Inflammatory macrophage (primary cell): Measurements from ENCODE around the gene MYO1D.
A peak's percentile ranks its signal among the peaks of the same experiment; 100 is the strongest.
"Not testable (repeated sequence)": the region's sequence is repeated elsewhere in the genome, so short reads cannot be mapped to it uniquely, and the experiment has no call there.

Source experiments
- DNase-seq, 2 donors: peaks; one replicate each; pipeline ENCODE4 v3.0.0-alpha.2; 2020 to 2022

Gene MYO1D

GRCh38 chr17:32854207-32854606 is 22.7 kb downstream of the MYO1D start:
- DNase-seq, result no peak

- no peak for DNase-seq
Measured at GRCh38 chr17:32852811-32853210, 24.1 kb downstream of the MYO1D start.

- DNase-seq, result no peak
Measured at GRCh38 chr17:32849879-32850278, 27.0 kb downstream of the MYO1D start.

GRCh38 chr17:32847977-32848376 is 28.9 kb downstream of the MYO1D start:
- no peak for DNase-seq

- DNase-seq, result no peak
Measured at GRCh38 chr17:32846143-32846542, 30.8 kb downstream of the MYO1D start.

- DNase-seq, result no peak
Measured at GRCh38 chr17:32840241-32840640, 36.7 kb downstream of the MYO1D start.

- no peak for DNase-seq
Measured at GRCh38 chr17:32836527-32836926, 40.4 kb downstream of the MYO1D start.

- DNase-seq, result no peak
Measured at GRCh38 chr17:32835291-32835761, 41.6 kb downstream of the MYO1D start.

GRCh38 chr17:32834104-32834503 is 42.8 kb downstream of the MYO1D start:
- no peak for DNase-seq

- DNase-seq, result no peak
Measured at GRCh38 chr17:32833526-32833925, 43.4 kb downstream of the MYO1D start.

GRCh38 chr17:32833076-32833475 is 43.8 kb downstream of the MYO1D start:
- no peak for DNase-seq

- no peak for DNase-seq
Measured at GRCh38 chr17:32831627-32832243, 45.2 kb downstream of the MYO1D start.

- no peak for DNase-seq
Measured at GRCh38 chr17:32831223-32831622, 45.7 kb downstream of the MYO1D start.

GRCh38 chr17:32828822-32829221 is 48.1 kb downstream of the MYO1D start:
- no peak for DNase-seq

GRCh38 chr17:32827227-32827626 is 49.7 kb downstream of the MYO1D start:
- DNase-seq, result no peak

- DNase-seq, result no peak
Measured at GRCh38 chr17:32826076-32826475, 50.8 kb downstream of the MYO1D start.

GRCh38 chr17:32824334-32824733 is 52.6 kb downstream of the MYO1D start:
- DNase-seq, result no peak

GRCh38 chr17:32822996-32823395 is 53.9 kb downstream of the MYO1D start:
- peak; percentile 41 to 58 for DNase-seq

GRCh38 chr17:32821987-32822934 is 54.7 kb downstream of the MYO1D start:
- DNase-seq, result not testable (repeated sequence)

GRCh38 chr17:32820440-32820839 is 56.5 kb downstream of the MYO1D start:
- no peak for DNase-seq

- peak in 1 of 2 donors; percentile 7 for DNase-seq
Measured at GRCh38 chr17:32819787-32820186, 57.1 kb downstream of the MYO1D start.

GRCh38 chr17:32819035-32819434 is 57.9 kb downstream of the MYO1D start:
- DNase-seq, result peak in 1 of 2 donors; percentile 11

- no peak for DNase-seq
Measured at GRCh38 chr17:32815460-32815859, 61.5 kb downstream of the MYO1D start.

- no peak for DNase-seq
Measured at GRCh38 chr17:32814836-32815235, 62.1 kb downstream of the MYO1D start.
